Suprapubic skin (tissue), 4 donors: Measurements from ENCODE around the gene IFNA5.

Experiments used
- CTCF ChIP-seq, 2 donors: fragments of 200-600 bp in 1 of 2; fragments of 450-650 bp in 1 of 2; sonication (generic) in 1 of 2; IDR thresholded peaks; one replicate each; pipeline ENCODE4 v1.5.1; 2016 to 2019; ENCODE audit warnings: antibody characterized with exemption in 2 of 2, mild to moderate bottlenecking in 1 of 2, moderate library complexity in 1 of 2
- EP300 ChIP-seq: sonication (generic); formaldehyde crosslinking; IDR thresholded peaks from one replicate; pipeline ENCODE4 v1.6.1; 2017; ENCODE audit warnings: antibody characterized with exemption
- POLR2A ChIP-seq, 2 donors: fragments of 450-650 bp; IDR thresholded peaks; one replicate each; pipeline ENCODE4 v1.6.1; 2017; ENCODE audit warnings: antibody characterized with exemption in 2 of 2, mild to moderate bottlenecking in 2 of 2, moderate library complexity in 2 of 2
- POLR2AphosphoS5 ChIP-seq, 3 donors: sonication (generic); formaldehyde crosslinking; IDR thresholded peaks; one replicate each; pipeline ENCODE4 v1.6.1; 2017; ENCODE audit warnings: antibody characterized with exemption in 3 of 3

- TF ChIP-seq POLR2AphosphoS5 (IDR thresholded peaks at IDR 0.05) (no peak), CTCF (IDR thresholded peaks at IDR 0.05) (no peak), POLR2A (IDR thresholded peaks at IDR 0.05) (no peak), EP300 (no peak)
Observed at GRCh38 chr9:21331676-21332402, 26.7 kb upstream of the IFNA5 start.
